HCT116 (cell line): Measurements from ENCODE around the gene IQCC. TPM values are rescaled to one million over a fixed set of nuclear protein-coding genes. Genes with fewer than 3 reads are reported as not detected.
"Not testable (repeated sequence)": the region's sequence is repeated elsewhere in the genome, so short reads cannot be mapped to it uniquely, and the experiment has no call there.

ENCODE experiments used
- ATAC-seq: fragments of 200-7000 bp; cut with Tn5 transposase; 2 replicates; pipeline ENCODE4 v1.9.1; 2020; ENCODE audit warnings: mild to moderate bottlenecking, moderate library complexity
- BruUV-seq: library from RNA; stranded (reverse); fragments of 400-500 nt; replicated peaks from 2 replicates; lab custom pipeline; 2021; lab: Mats Ljungman, UMichigan
- CTCF ChIA-PET: fragments of 300-600 bp; sonication (Branson Sonifier 250); formaldehyde crosslinking; loops from one replicate; lab custom pipeline; 2021; ENCODE audit warnings: antibody characterized with exemption; lab: Charles Lee
- POLR2A ChIA-PET: fragments of 300-600, 350-600 bp; sonication (Branson Sonifier 250); formaldehyde crosslinking; loops from one replicate; lab custom pipeline; 2021; ENCODE audit warnings: antibody characterized with exemption; lab: Charles Lee
- RAD21 ChIA-PET, 2 experiments: fragments of 300-600 bp; sonication (Branson Sonifier 250); formaldehyde crosslinking; loops; one replicate each; lab custom pipeline; 2023; ENCODE audit warnings: low total read pairs in 2 of 2; ENCODE audit not compliant: uncharacterized antibody in 2 of 2, unreplicated experiment in 2 of 2, low non-redundant PET in 1 of 2; lab: Charles Lee
- DNase-seq: peaks from one replicate; pipeline ENCODE4 v3.0.0-alpha.2; 2010; ENCODE audit warnings: low read depth, low spot score
- H2AFZ ChIP-seq: fragments of 200-600 bp; shearing (Covaris generic), sonication (generic); 2 replicates; pipeline ENCODE4 v1.6.1; 2017; ENCODE audit warnings: low read depth, mixed run types, mixed read lengths, antibody characterized with exemption, low read length; ENCODE audit not compliant: poor library complexity, severe bottlenecking
- H3K27ac ChIP-seq: 2 replicates; pipeline ENCODE4 v1.5.1; 2012; ENCODE audit warnings: low read depth, low read length
- H3K27me3 ChIP-seq: fragments of 200-600 bp; sonication (generic); 2 replicates; pipeline ENCODE4 v1.6.1; 2016; ENCODE audit warnings: mixed run types, low read length, mixed read lengths; ENCODE audit not compliant: insufficient read depth
- H3K36me3 ChIP-seq, 2 experiments: fragments of 200-500 bp in 1 of 2; fragments of 200-600 bp in 1 of 2; sonication (Bioruptor generic) in 1 of 2; sonication (generic) in 1 of 2; 2 replicates each; pipeline versions ENCODE4 v1.5.1 to v1.6.1; 2014 to 2016; ENCODE audit warnings: low read length in 2 of 2, inconsistent platforms in 1 of 2, mixed read lengths in 1 of 2, mixed run types in 1 of 2; ENCODE audit not compliant: insufficient read depth in 2 of 2, control insufficient read depth in 1 of 2
- H3K4me1 ChIP-seq, 2 experiments: fragments of 200-600 bp in 1 of 2; sonication (generic) in 1 of 2; 2 replicates each; pipeline versions ENCODE4 v1.5.1 to v1.6.1; 2012 to 2017; ENCODE audit warnings: low read length in 2 of 2, inconsistent platforms in 1 of 2, mild to moderate bottlenecking in 1 of 2, mixed read lengths in 1 of 2, mixed run types in 1 of 2, moderate library complexity in 1 of 2; ENCODE audit not compliant: insufficient read depth in 2 of 2, control insufficient read depth in 1 of 2
- H3K4me2 ChIP-seq: fragments of 200-600 bp; sonication (generic); 2 replicates; pipeline ENCODE4 v1.6.1; 2017; ENCODE audit warnings: mixed run types, low read length, mixed read lengths
- H3K4me3 ChIP-seq, 2 experiments: fragments of 200-600 bp in 1 of 2; sonication (generic) in 1 of 2; replicated peaks in 1 of 2; 2 replicates each; pipeline ENCODE4 v1.5.1; 2011 to 2016; ENCODE audit warnings: low read length in 2 of 2, control low read depth in 1 of 2, low read depth in 1 of 2, mild to moderate bottlenecking in 1 of 2, mixed read lengths in 1 of 2, mixed run types in 1 of 2
- H3K79me2 ChIP-seq: fragments of 200-600 bp; sonication (generic); 2 replicates; pipeline ENCODE4 v1.6.1; 2017; ENCODE audit warnings: mild to moderate bottlenecking, mixed run types, low read length, moderate library complexity, mixed read lengths; ENCODE audit not compliant: insufficient read depth
- H3K9ac ChIP-seq: fragments of 200-600 bp; sonication (generic); 2 replicates; pipeline ENCODE4 v1.6.1; 2016; ENCODE audit warnings: low read length, mixed read lengths
- H3K9me2 ChIP-seq: fragments of 200-600 bp; sonication (generic), shearing (Covaris generic); 2 replicates; pipeline ENCODE4 v1.6.1; 2017; ENCODE audit warnings: mixed run types, mild to moderate bottlenecking, moderate library complexity; ENCODE audit not compliant: insufficient read depth
- H3K9me3 ChIP-seq, 2 experiments: fragments of 200-500 bp in 1 of 2; fragments of 200-600 bp in 1 of 2; sonication (Bioruptor generic) in 1 of 2; sonication (generic) in 1 of 2; 2 replicates each; pipeline ENCODE4 v1.6.1; 2014 to 2017; ENCODE audit warnings: low read length in 2 of 2, mixed read lengths in 2 of 2, inconsistent platforms in 1 of 2, low read depth in 1 of 2, mild to moderate bottlenecking in 1 of 2, mixed run types in 1 of 2, moderate library complexity in 1 of 2; ENCODE audit not compliant: control insufficient read depth in 1 of 2, insufficient read depth in 1 of 2
- H4K20me1 ChIP-seq: fragments of 200-600 bp; sonication (generic), shearing (Covaris generic); 2 replicates; pipeline ENCODE4 v1.6.1; 2017; ENCODE audit warnings: mixed run types, mild to moderate bottlenecking, moderate library complexity; ENCODE audit not compliant: insufficient read depth
- CBX3 ChIP-seq: IDR thresholded peaks from 2 replicates; pipeline ENCODE4 v1.6.1; 2012; ENCODE audit warnings: low read depth
- EGR1 ChIP-seq: IDR thresholded peaks from 2 replicates; pipeline ENCODE4 v1.6.1; 2012; ENCODE audit warnings: low read depth
- ELF1 ChIP-seq: IDR thresholded peaks from 2 replicates; pipeline ENCODE4 v1.6.1; 2012; ENCODE audit warnings: low read depth, borderline replicate concordance
- EZH2 ChIP-seq: fragments of 200-600 bp; sonication (generic); IDR thresholded peaks from 2 replicates; pipeline ENCODE4 v1.6.1; 2017; ENCODE audit warnings: antibody characterized with exemption, mixed run types
- EZH2phosphoT487 ChIP-seq: fragments of 200-600 bp; IDR thresholded peaks from 2 replicates; pipeline ENCODE4 v1.6.1; 2018; ENCODE audit warnings: antibody characterized with exemption, borderline replicate concordance
- JUND ChIP-seq: IDR thresholded peaks from 2 replicates; pipeline ENCODE4 v1.6.1; 2012
- POLR2AphosphoS5 ChIP-seq: IDR thresholded peaks from 2 replicates; pipeline ENCODE4 v1.6.1; 2011; ENCODE audit warnings: mild to moderate bottlenecking, low read depth, low read length, moderate library complexity
- SIN3A ChIP-seq: IDR thresholded peaks from 2 replicates; pipeline ENCODE4 v1.6.1; 2012; ENCODE audit warnings: low read depth
- SP1 ChIP-seq: IDR thresholded peaks from 2 replicates; pipeline ENCODE4 v1.6.1; 2012; ENCODE audit warnings: low read depth
- SRF ChIP-seq: IDR thresholded peaks from 2 replicates; pipeline ENCODE4 v1.6.1; 2012; ENCODE audit warnings: low read depth
- TCF7L2 ChIP-seq: IDR thresholded peaks from 2 replicates; pipeline ENCODE4 v1.7.0; 2011; ENCODE audit warnings: borderline replicate concordance, inconsistent platforms; ENCODE audit not compliant: insufficient read depth, insufficient read length; ENCODE audit errors: extremely low read depth
- YY1 ChIP-seq: IDR thresholded peaks from 2 replicates; pipeline ENCODE4 v1.6.1; 2011; ENCODE audit warnings: low read length, low read depth, moderate library complexity, mild to moderate bottlenecking; ENCODE audit not compliant: insufficient replicate concordance; ENCODE audit errors: extremely low read depth
- ZFX ChIP-seq: fragments of 450-650 bp; IDR thresholded peaks from 2 replicates; pipeline ENCODE4 v1.6.1; 2017
- ZNF274 ChIP-seq: fragments of 200-500 bp; sonication (Bioruptor generic); IDR thresholded peaks from 2 replicates; pipeline ENCODE4 v1.6.1; 2014; ENCODE audit warnings: mild to moderate bottlenecking, low read depth, low read length, inconsistent platforms
- intact Hi-C: fragments of 100-400 bp; cut with micrococcal nuclease; formaldehyde crosslinking; loops from 2 replicates; pipeline ENCODE4 v1.10.0; 2022
- total RNA-seq: library from RNA; stranded (reverse); gene quantifications from one replicate; pipeline ENCODE4 v1.2.1, GENCODE V29; 2021; ENCODE audit not compliant: unreplicated experiment
- TF ChIP-seq, protein P1 (sequence below): IDR thresholded peaks from 2 replicates; pipeline ENCODE4 v1.6.1; 2012; ENCODE audit warnings: low read depth
- TF ChIP-seq, protein P2 (sequence below): IDR thresholded peaks from 2 replicates; pipeline ENCODE4 v1.6.1; 2012
- TF ChIP-seq, protein P3 (sequence below): IDR thresholded peaks from 2 replicates; pipeline ENCODE4 v1.6.1; 2012

IQCC gene
- total RNA-seq, 1 experiment from 2014 or later = 4.7 TPM

DNA sequence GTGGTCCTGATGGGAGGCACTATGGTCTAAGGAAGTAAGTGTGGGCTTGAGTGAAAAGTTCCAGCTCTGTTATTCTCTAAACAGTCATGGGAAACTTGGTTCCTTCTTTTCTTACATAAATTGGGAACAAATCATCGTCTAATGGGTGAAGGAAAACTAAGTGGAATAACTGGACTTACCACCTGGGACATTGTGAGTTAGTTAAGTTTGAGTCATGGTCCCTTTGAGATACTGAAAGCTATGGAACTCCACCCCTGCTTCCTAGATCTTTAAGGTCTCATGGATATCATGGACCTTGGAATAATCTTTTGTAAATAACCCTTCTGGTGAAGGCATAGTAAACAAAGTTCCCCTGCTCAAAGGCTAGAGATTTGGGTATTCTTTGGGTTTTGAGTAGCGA, 42.1 kb upstream of the IQCC start:
- no TSS peak for BruUV-seq
- H3K4me1 ChIP-seq = no peaks in the 10 kb centered on the region
- RAD21 ChIA-PET = no interaction called here
- intact Hi-C loops = no loop called here
- no peak for TF ChIP-seq ELF1
- no peak for TF ChIP-seq ZFX
- no peak for TF ChIP-seq CBX3
- no peak for TF ChIP-seq EGR1
- no peak for TF ChIP-seq POLR2AphosphoS5
- TF ChIP-seq SP1 = no peak
- no peak for TF ChIP-seq TCF7L2
- no peak for TF ChIP-seq YY1
- TF ChIP-seq SIN3A = no peak
- TF ChIP-seq JUND = no peak
- no peak for TF ChIP-seq EZH2phosphoT487
- TF ChIP-seq ZNF274 = no peak
- TF ChIP-seq, protein P1, sequence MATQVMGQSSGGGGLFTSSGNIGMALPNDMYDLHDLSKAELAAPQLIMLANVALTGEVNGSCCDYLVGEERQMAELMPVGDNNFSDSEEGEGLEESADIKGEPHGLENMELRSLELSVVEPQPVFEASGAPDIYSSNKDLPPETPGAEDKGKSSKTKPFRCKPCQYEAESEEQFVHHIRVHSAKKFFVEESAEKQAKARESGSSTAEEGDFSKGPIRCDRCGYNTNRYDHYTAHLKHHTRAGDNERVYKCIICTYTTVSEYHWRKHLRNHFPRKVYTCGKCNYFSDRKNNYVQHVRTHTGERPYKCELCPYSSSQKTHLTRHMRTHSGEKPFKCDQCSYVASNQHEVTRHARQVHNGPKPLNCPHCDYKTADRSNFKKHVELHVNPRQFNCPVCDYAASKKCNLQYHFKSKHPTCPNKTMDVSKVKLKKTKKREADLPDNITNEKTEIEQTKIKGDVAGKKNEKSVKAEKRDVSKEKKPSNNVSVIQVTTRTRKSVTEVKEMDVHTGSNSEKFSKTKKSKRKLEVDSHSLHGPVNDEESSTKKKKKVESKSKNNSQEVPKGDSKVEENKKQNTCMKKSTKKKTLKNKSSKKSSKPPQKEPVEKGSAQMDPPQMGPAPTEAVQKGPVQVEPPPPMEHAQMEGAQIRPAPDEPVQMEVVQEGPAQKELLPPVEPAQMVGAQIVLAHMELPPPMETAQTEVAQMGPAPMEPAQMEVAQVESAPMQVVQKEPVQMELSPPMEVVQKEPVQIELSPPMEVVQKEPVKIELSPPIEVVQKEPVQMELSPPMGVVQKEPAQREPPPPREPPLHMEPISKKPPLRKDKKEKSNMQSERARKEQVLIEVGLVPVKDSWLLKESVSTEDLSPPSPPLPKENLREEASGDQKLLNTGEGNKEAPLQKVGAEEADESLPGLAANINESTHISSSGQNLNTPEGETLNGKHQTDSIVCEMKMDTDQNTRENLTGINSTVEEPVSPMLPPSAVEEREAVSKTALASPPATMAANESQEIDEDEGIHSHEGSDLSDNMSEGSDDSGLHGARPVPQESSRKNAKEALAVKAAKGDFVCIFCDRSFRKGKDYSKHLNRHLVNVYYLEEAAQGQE = no peak
- TF ChIP-seq, protein P2, sequence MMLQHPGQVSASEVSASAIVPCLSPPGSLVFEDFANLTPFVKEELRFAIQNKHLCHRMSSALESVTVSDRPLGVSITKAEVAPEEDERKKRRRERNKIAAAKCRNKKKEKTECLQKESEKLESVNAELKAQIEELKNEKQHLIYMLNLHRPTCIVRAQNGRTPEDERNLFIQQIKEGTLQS = no peak
- TF ChIP-seq, protein P3, sequence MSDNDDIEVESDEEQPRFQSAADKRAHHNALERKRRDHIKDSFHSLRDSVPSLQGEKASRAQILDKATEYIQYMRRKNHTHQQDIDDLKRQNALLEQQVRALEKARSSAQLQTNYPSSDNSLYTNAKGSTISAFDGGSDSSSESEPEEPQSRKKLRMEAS = no peak
- TF ChIP-seq EZH2 = no peak
- no peak for TF ChIP-seq SRF
- CTCF ChIA-PET = no interaction called here
- ATAC-seq (no peak), DNase-seq (no peak)
- no peaks in the 10 kb centered on the region for H3K9me2 ChIP-seq
- POLR2A ChIA-PET = no interaction called here
- no peaks in the 10 kb centered on the region for H3K79me2 ChIP-seq
- H3K27ac ChIP-seq = no peak overlapping the region
- no peak overlapping the region for H3K4me3 ChIP-seq
- no peaks in the 10 kb centered on the region for H3K9me3 ChIP-seq
- H3K9ac ChIP-seq = no peak overlapping the region
- no peak overlapping the region for H2AFZ ChIP-seq
- H4K20me1 ChIP-seq = 0 out of 2 replicates have a peak, but pooled peaks cover 3% of the 10 kb centered on the region
- H3K27me3 ChIP-seq = no peaks in the 10 kb centered on the region
- H3K36me3 ChIP-seq = peaks cover 21 to 59% of the 10 kb centered on the region in 2 experiments
- H3K4me2 ChIP-seq = no peak overlapping the region

DNA sequence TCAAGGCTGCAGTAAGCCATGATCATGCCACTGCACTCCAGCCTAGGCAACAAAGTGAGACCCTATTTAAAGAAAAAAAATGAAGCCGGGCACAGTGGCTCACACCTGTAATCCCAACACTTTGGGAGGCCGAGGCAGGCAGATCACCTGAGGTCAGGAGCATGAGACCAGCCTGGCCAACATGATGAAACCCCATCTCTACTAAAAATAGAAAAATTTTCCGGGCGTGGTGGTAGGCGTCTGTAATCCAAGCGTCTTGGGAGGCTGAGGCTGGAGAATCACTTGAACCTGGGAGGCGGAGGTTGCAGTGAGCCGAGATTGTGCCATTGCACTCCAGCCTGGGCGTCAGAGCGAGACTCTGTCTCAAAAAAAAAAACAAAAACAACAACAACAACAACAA, 39.8 kb upstream of the IQCC start:
- POLR2A ChIA-PET, CTCF ChIA-PET, H3K9me2 ChIP-seq, H2AFZ ChIP-seq, H3K27me3 ChIP-seq, RAD21 ChIA-PET, H4K20me1 ChIP-seq, H3K4me1 ChIP-seq, ATAC-seq, H3K27ac ChIP-seq, H3K9ac ChIP-seq, H3K4me3 ChIP-seq, DNase-seq, H3K4me2 ChIP-seq, BruUV-seq, H3K9me3 ChIP-seq, H3K79me2 ChIP-seq, intact Hi-C loops: not testable (repeated sequence)
- H3K36me3 ChIP-seq = peaks cover 18 to 50% of the 10 kb centered on the region in 2 experiments; a peak in 3 of 4 replicates
